ENCODE measurements around the gene RELN.

DNA sequence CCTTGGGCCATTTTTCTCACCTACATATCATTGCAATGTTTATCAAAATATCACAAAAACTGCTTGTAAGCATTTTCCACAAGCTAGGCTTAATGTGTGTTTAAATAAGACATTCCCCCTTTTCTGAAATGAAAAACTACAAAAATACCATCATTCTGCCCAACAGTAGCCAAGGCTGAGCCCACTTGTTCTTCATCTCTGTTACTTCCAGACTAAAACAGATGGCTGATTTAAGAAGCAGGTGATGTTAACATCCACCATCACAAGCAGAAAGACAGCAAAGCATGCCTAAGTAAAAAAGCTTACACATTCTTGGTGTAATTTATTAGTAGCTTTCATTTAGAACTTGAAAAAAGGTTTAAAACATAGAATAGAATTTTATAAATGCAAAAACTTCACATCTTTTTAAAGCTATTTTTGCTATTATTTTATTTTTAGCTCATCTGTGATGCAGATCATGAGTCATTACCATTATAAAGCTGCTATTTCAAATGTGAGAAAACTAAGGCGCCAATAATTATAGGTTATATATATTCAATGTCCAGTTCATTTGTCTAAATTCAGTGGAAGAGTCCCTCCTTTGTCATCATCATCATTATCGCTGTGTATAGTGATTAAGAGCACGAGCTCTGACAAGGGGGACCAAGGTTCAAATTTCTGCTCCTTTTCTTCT, 109.4 kb downstream of the RELN start:
- TF ChIP-seq, protein P1, sequence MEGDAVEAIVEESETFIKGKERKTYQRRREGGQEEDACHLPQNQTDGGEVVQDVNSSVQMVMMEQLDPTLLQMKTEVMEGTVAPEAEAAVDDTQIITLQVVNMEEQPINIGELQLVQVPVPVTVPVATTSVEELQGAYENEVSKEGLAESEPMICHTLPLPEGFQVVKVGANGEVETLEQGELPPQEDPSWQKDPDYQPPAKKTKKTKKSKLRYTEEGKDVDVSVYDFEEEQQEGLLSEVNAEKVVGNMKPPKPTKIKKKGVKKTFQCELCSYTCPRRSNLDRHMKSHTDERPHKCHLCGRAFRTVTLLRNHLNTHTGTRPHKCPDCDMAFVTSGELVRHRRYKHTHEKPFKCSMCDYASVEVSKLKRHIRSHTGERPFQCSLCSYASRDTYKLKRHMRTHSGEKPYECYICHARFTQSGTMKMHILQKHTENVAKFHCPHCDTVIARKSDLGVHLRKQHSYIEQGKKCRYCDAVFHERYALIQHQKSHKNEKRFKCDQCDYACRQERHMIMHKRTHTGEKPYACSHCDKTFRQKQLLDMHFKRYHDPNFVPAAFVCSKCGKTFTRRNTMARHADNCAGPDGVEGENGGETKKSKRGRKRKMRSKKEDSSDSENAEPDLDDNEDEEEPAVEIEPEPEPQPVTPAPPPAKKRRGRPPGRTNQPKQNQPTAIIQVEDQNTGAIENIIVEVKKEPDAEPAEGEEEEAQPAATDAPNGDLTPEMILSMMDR (IDR thresholded peaks at IDR 0.05): no peak
- TF ChIP-seq, protein P2, sequence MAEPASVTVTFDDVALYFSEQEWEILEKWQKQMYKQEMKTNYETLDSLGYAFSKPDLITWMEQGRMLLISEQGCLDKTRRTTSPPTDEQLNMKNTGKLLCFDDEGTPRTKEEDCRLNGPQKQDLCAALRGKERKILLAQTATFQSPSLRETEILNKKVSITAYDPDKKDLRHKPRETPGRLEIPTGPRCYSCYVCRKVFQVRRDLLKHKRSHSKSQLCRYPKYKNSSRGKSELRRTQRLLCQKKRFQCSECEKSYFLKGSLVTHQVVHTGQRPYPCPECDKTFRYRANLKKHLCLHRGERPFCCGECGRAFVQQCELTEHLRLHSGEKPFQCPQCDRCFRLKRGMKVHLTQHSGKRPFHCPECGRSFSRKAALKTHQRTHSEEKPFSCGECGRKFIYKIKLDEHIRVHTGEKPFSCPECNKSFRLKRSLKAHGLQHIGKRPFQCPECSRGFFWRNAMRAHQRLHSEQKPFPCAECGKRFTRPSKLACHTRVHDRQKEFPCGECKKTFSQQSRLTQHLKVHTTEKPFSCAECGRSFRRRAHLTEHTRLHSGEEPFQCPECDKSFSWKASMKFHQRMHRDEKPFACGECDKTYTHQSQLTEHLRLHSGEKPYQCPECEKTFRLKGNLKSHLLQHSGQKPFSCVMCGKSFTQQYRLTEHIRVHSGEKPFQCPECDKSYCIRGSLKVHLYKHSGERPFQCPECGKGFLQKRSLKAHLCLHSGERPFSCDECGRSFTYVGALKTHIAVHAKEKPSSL (CRISPR knock-in tag; conservative IDR thresholded peaks at IDR 0.05): no peak
- no peak for TF ChIP-seq ZNF121 (CRISPR knock-in tag; IDR thresholded peaks at IDR 0.05)
